Measurements from ENCODE around the gene THSD4. TPM values are rescaled to one million over a fixed set of nuclear protein-coding genes. Genes with fewer than 3 reads are reported as not detected.

THSD4 gene
- total RNA-seq, 3 donors from 2014 or later: 18.3 to 46.2 (median 27.1) TPM

GRCh38 chr15:71562251-71562650 is 447.0 kb downstream of the THSD4 start:
- Histone ChIP-seq H3K36me3 (ENCODE audit: low read depth) (no peaks in the 10 kb centered on the region), H3K9me3 (no peaks in the 10 kb centered on the region), H3K4me3 (no peak overlapping the region), H3K4me1 (ENCODE audit: low read depth) (no peaks in the 10 kb centered on the region)
- intact Hi-C loops (cut with DNase I, micrococcal nuclease): no loop called here
- DNase-seq (no peak), ATAC-seq (no peak)
- TF ChIP-seq, protein P1, sequence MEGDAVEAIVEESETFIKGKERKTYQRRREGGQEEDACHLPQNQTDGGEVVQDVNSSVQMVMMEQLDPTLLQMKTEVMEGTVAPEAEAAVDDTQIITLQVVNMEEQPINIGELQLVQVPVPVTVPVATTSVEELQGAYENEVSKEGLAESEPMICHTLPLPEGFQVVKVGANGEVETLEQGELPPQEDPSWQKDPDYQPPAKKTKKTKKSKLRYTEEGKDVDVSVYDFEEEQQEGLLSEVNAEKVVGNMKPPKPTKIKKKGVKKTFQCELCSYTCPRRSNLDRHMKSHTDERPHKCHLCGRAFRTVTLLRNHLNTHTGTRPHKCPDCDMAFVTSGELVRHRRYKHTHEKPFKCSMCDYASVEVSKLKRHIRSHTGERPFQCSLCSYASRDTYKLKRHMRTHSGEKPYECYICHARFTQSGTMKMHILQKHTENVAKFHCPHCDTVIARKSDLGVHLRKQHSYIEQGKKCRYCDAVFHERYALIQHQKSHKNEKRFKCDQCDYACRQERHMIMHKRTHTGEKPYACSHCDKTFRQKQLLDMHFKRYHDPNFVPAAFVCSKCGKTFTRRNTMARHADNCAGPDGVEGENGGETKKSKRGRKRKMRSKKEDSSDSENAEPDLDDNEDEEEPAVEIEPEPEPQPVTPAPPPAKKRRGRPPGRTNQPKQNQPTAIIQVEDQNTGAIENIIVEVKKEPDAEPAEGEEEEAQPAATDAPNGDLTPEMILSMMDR (IDR thresholded peaks at IDR 0.05): no peak

DNA sequence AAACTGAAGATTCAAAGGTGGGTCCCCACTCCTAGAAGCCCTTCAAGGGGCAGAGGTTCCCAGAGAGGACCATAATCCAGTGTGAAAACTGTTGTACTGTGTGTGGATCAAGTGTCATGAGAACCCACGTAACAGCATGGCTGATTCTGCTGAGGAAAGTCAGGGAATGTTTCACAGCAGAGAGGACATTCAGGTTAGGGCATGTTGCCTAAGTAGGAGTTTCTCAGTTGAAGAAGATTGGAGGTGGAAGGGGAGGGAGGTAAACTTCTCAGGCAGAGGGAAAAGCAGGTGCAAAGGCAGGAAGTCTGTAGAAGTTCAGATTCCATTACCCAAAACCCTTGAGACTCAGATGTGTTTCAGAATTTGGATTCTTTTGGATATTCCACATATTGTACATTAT is 448.9 kb downstream of the THSD4 start:
- Histone ChIP-seq H3K4me3 (no peak overlapping the region), H3K4me1 (ENCODE audit: low read depth) (no peaks in the 10 kb centered on the region), H3K9me3 (no peaks in the 10 kb centered on the region), H3K36me3 (ENCODE audit: low read depth) (no peaks in the 10 kb centered on the region)
- TF ChIP-seq, protein P1 (IDR thresholded peaks at IDR 0.05): no peak
- DNase-seq (no peak), ATAC-seq (no peak)
- intact Hi-C loops (cut with DNase I, micrococcal nuclease): no loop called here

GRCh38 chr15:71565006-71565405 is 449.7 kb downstream of the THSD4 start:
- TF ChIP-seq, protein P1 (IDR thresholded peaks at IDR 0.05): no peak
- ATAC-seq: peak; percentile 66
- H3K36me3 ChIP-seq (ENCODE audit: low read depth): no peaks in the 10 kb centered on the region
- intact Hi-C loops (cut with DNase I, micrococcal nuclease): no loop called here
- H3K4me3 ChIP-seq: no peak overlapping the region
- peaks cover 3% of the 10 kb centered on the region for H3K9me3 ChIP-seq
- H3K4me1 ChIP-seq (ENCODE audit: low read depth): no peaks in the 10 kb centered on the region
- DNase-seq: no peak

DNA sequence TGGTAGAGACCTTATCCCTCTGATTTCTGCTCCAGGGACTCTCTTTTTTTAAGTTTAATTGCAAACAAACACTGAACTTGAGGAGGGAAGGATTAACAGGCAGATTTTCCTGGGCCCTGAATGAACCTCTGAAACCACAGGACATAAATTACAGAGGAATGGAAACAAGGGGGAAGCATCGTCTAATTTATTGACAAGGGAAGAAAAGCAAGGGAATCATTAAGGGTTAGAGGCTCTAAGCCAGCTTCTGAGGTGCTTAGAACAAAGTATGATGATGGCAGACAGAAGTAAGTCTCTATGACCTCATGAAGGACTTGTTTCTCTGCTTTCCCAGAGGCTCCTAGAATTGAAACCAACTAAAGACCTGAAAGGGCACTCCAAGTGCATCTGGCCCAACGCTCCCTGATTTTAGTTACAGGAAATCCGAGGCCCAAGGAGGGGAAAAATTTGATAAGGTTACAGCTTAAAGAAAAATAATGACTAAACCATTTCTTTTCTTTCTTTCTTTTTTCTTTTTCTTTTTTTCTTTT is 450.4 kb downstream of the THSD4 start:
- ATAC-seq (no peak), DNase-seq (no peak)
- no peaks in the 10 kb centered on the region for H3K36me3 ChIP-seq (ENCODE audit: low read depth)
- no peaks in the 10 kb centered on the region for H3K4me1 ChIP-seq (ENCODE audit: low read depth)
- peaks cover 3% of the 10 kb centered on the region for H3K9me3 ChIP-seq
- TF ChIP-seq, protein P1 (IDR thresholded peaks at IDR 0.05): no peak
- intact Hi-C loops (cut with DNase I, micrococcal nuclease): no loop called here
- H3K4me3 ChIP-seq: no peak overlapping the region

GRCh38 chr15:71566226-71566625 is 451.0 kb downstream of the THSD4 start:
- DNase-seq (no peak), ATAC-seq (no peak)
- H3K36me3 ChIP-seq (ENCODE audit: low read depth): no peaks in the 10 kb centered on the region
- no peaks in the 10 kb centered on the region for H3K4me1 ChIP-seq (ENCODE audit: low read depth)
- H3K4me3 ChIP-seq: no peak overlapping the region
- peaks cover 3% of the 10 kb centered on the region for H3K9me3 ChIP-seq
- TF ChIP-seq, protein P1 (IDR thresholded peaks at IDR 0.05): no peak
- intact Hi-C loops (cut with DNase I, micrococcal nuclease): no loop called here

GRCh38 chr15:71567173-71567572 is 451.9 kb downstream of the THSD4 start:
- intact Hi-C loops (cut with DNase I, micrococcal nuclease): no loop called here
- Histone ChIP-seq H3K36me3 (ENCODE audit: low read depth) (no peaks in the 10 kb centered on the region), H3K9me3 (peaks cover 3% of the 10 kb centered on the region), H3K4me3 (no peak overlapping the region), H3K4me1 (ENCODE audit: low read depth) (no peaks in the 10 kb centered on the region)
- ATAC-seq: no peak
- no peak for DNase-seq
- TF ChIP-seq, protein P1 (IDR thresholded peaks at IDR 0.05): no peak

Measured in mucosa of descending colon (tissue), 3 donors.